Hepatocyte (in vitro differentiated cells): ENCODE results near the gene HOXB1. TPM values are rescaled to one million over a fixed set of nuclear protein-coding genes. Genes with fewer than 3 reads are reported as not detected.

Experiments used
- DNase-seq: peaks from one replicate; pipeline ENCODE4 v3.0.0-alpha.2; 2016; ENCODE audit warnings: low spot score
- H2AFZ ChIP-seq: fragments of 200-600 bp; sonication (generic); 2 replicates; pipeline ENCODE4 v1.6.0; 2016; ENCODE audit warnings: antibody characterized with exemption, mild to moderate bottlenecking
- H3K27ac ChIP-seq: fragments of 200-600 bp; sonication (generic); 2 replicates; pipeline ENCODE4 v1.5.1; 2016; ENCODE audit warnings: mild to moderate bottlenecking
- H3K27me3 ChIP-seq: fragments of 200-600 bp; sonication (generic); 2 replicates; pipeline ENCODE4 v1.6.1; 2016
- H3K36me3 ChIP-seq: fragments of 200-600 bp; sonication (generic); replicated peaks from 2 replicates; pipeline ENCODE4 v1.5.1; 2016; ENCODE audit warnings: low read depth; ENCODE audit not compliant: insufficient read depth
- H3K4me1 ChIP-seq: fragments of 200-600 bp; sonication (generic); 2 replicates; pipeline ENCODE4 v1.5.1; 2016; ENCODE audit warnings: mild to moderate bottlenecking, moderate library complexity; ENCODE audit not compliant: insufficient read depth
- H3K4me2 ChIP-seq: fragments of 200-600 bp; sonication (generic); 2 replicates; pipeline ENCODE4 v1.6.0; 2016
- H3K4me3 ChIP-seq: fragments of 200-600 bp; sonication (generic); 2 replicates; pipeline ENCODE4 v1.5.1; 2016; ENCODE audit warnings: mild to moderate bottlenecking
- H3K79me2 ChIP-seq: fragments of 200-600 bp; sonication (generic); 2 replicates; pipeline ENCODE4 v1.6.0; 2017; ENCODE audit warnings: mild to moderate bottlenecking
- H3K9me2 ChIP-seq: fragments of 200-600 bp; sonication (generic); replicated peaks from 2 replicates; pipeline ENCODE4 v1.6.0; 2017; ENCODE audit warnings: mild to moderate bottlenecking; ENCODE audit not compliant: insufficient read depth
- H3K9me3 ChIP-seq: fragments of 200-600 bp; sonication (generic); 2 replicates; pipeline ENCODE4 v1.5.1; 2016; ENCODE audit warnings: low read depth, mild to moderate bottlenecking
- H4K20me1 ChIP-seq: fragments of 200-600 bp; sonication (generic); 2 replicates; pipeline ENCODE4 v1.6.0; 2016; ENCODE audit warnings: mild to moderate bottlenecking; ENCODE audit not compliant: insufficient read depth, poor library complexity, severe bottlenecking
- EZH2 ChIP-seq: fragments of 200-600 bp; sonication (generic); IDR thresholded peaks from 2 replicates; pipeline ENCODE4 v1.6.1; 2016; ENCODE audit warnings: antibody characterized with exemption, mild to moderate bottlenecking, borderline replicate concordance
- EZH2phosphoT487 ChIP-seq: fragments of 200-600 bp; sonication (generic); IDR thresholded peaks from one replicate; pipeline ENCODE4 v1.6.1; 2018; ENCODE audit warnings: antibody characterized with exemption, mild to moderate bottlenecking, low read depth, moderate library complexity; ENCODE audit not compliant: unreplicated experiment, severe bottlenecking
- WGBS: methylation state at CpG from one replicate; pipeline ENCODE4 v1.1.6; 2016; ENCODE audit warnings: low lambda C conversion rate; ENCODE audit errors: missing lambda C conversion rate; 5-methylcytosine and 5-hydroxymethylcytosine counted together
- microRNA counts: library from miRNA; unstranded; fragments of <30 nt; microRNA quantifications from one replicate; lab custom pipeline; 2017
- polyA plus RNA-seq: library from polyadenylated mRNA; unstranded; fragments of >200 nt; fragmentation: Nextera tagmentation; extraction: Ambion mirVana; gene quantifications from 2 replicates; pipeline ENCODE4 v1.2.1, GENCODE V29; 2016
- small RNA-seq: library from RNA; depleted of rRNA; stranded (forward); fragments of <200 nt; gene quantifications from one replicate; pipeline ENCODE3, GENCODE V24; 2014
- total RNA-seq: library from RNA; depleted of rRNA; stranded (reverse); fragments of >200 nt; gene quantifications from 2 replicates; pipeline ENCODE4 v1.2.3, GENCODE V29; 2014
- TF ChIP-seq, protein P1 (sequence below): fragments of 200-600 bp; sonication (generic); IDR thresholded peaks from 2 replicates; pipeline ENCODE4 v1.5.1; 2016; ENCODE audit warnings: antibody characterized with exemption, mild to moderate bottlenecking; ENCODE audit not compliant: poor library complexity

HOXB1 gene
- total and polyA plus RNA-seq, 2 experiments from 2014 or later, result not detected

- Histone ChIP-seq H4K20me1 (no peaks in the 10 kb centered on the region), H3K9me2 (no peaks in the 10 kb centered on the region), H3K9me3 (no peaks in the 10 kb centered on the region), H3K79me2 (no peaks in the 10 kb centered on the region), H3K4me1 (no peaks in the 10 kb centered on the region), H3K4me2 (no peak overlapping the region), H3K27me3 (peaks cover 3% of the 10 kb centered on the region), H3K36me3 (no peaks in the 10 kb centered on the region), H2AFZ (no peak overlapping the region), H3K27ac (no peak overlapping the region), H3K4me3 (no peak overlapping the region)
- TF ChIP-seq EZH2, result no peak
- TF ChIP-seq, protein P1, sequence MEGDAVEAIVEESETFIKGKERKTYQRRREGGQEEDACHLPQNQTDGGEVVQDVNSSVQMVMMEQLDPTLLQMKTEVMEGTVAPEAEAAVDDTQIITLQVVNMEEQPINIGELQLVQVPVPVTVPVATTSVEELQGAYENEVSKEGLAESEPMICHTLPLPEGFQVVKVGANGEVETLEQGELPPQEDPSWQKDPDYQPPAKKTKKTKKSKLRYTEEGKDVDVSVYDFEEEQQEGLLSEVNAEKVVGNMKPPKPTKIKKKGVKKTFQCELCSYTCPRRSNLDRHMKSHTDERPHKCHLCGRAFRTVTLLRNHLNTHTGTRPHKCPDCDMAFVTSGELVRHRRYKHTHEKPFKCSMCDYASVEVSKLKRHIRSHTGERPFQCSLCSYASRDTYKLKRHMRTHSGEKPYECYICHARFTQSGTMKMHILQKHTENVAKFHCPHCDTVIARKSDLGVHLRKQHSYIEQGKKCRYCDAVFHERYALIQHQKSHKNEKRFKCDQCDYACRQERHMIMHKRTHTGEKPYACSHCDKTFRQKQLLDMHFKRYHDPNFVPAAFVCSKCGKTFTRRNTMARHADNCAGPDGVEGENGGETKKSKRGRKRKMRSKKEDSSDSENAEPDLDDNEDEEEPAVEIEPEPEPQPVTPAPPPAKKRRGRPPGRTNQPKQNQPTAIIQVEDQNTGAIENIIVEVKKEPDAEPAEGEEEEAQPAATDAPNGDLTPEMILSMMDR, result no peak
- no peak for TF ChIP-seq EZH2phosphoT487
- 74% methylated on average over 2 of the region's 2 CpGs for WGBS
- no peak for DNase-seq
These were observed 51.8 kb downstream of the HOXB1 start for GRCh38 chr17:48479014-48479402.

MicroRNAs encoded within 50 kb of the gene (microRNA counts, 767-probe panel; counts per million panel counts)
- 6,968 counts per million, percentile 36 among the panel's probes with 10 or more counts for microRNA hsa-miR-10a-5p (lab: Ali Mortazavi, UCI)

Small RNA genes within 50 kb of the gene (small RNA-seq; reads per million reads assigned to genes)
- not detected for gene RF00019

Other genes starting within 250 kb of the HOXB1 start
- 1.8 and 3.0 TPM in 2 replicates for gene SKAP1, start 100.8 kb downstream of the HOXB1 start, total RNA-seq
- gene SKAP1, start 100.8 kb downstream of the HOXB1 start, polyA plus RNA-seq, result 1.4 and 4.1 TPM in 2 replicates
- gene HOXB2, start 14.1 kb upstream of the HOXB1 start, total RNA-seq, result 5.6 and 6.7 TPM in 2 replicates
- 20.7 and 29.9 TPM in 2 replicates for gene HOXB2, start 14.1 kb upstream of the HOXB1 start, polyA plus RNA-seq
- gene HOXB4, start 47.3 kb upstream of the HOXB1 start, total RNA-seq, result 1.4 and 2.2 TPM in 2 replicates
- 1.8 and 2.0 TPM in 2 replicates for gene HOXB4, start 47.3 kb upstream of the HOXB1 start, polyA plus RNA-seq
- 1.8 and 5.9 TPM in 2 replicates for gene HOXB3, start 59.2 kb upstream of the HOXB1 start, total RNA-seq
- gene HOXB3, start 59.2 kb upstream of the HOXB1 start, polyA plus RNA-seq, result 1.8 and 4.0 TPM in 2 replicates
- gene HOXB5, start 62.8 kb upstream of the HOXB1 start, total RNA-seq, result 0.27 and 0.36 TPM in 2 replicates
- gene HOXB5, start 62.8 kb upstream of the HOXB1 start, polyA plus RNA-seq, result 3.3 and 4.4 TPM in 2 replicates
- gene HOXB6, start 74.0 kb upstream of the HOXB1 start, total RNA-seq, result 4.1 and 4.8 TPM in 2 replicates
- gene HOXB6, start 74.0 kb upstream of the HOXB1 start, polyA plus RNA-seq, result 7.7 and 12.9 TPM in 2 replicates
- gene HOXB7, start 80.0 kb upstream of the HOXB1 start, total RNA-seq, result 4.1 and 6.7 TPM in 2 replicates
- 13.7 and 15.9 TPM in 2 replicates for gene HOXB7, start 80.0 kb upstream of the HOXB1 start, polyA plus RNA-seq
- gene HOXB8, start 84.3 kb upstream of the HOXB1 start, total RNA-seq, result 0.57 and 1.6 TPM in 2 replicates
- 0.31 and 1.3 TPM in 2 replicates for gene HOXB8, start 84.3 kb upstream of the HOXB1 start, polyA plus RNA-seq
- gene HOXB9, start 95.3 kb upstream of the HOXB1 start, total RNA-seq, result 1.5 and 2.1 TPM in 2 replicates
- gene HOXB9, start 95.3 kb upstream of the HOXB1 start, polyA plus RNA-seq, result 0.73 and 2.5 TPM in 2 replicates
- gene PRAC1, start 191.5 kb upstream of the HOXB1 start, total RNA-seq, result not detected in 2 replicates
- gene PRAC1, start 191.5 kb upstream of the HOXB1 start, polyA plus RNA-seq, result not detected in 2 replicates
- gene PRAC2, start 192.2 kb upstream of the HOXB1 start, total RNA-seq, result not detected in 2 replicates
- 1.5 TPM in 1 of 2 replicates, not detected in the other for gene PRAC2, start 192.2 kb upstream of the HOXB1 start, polyA plus RNA-seq
- 0.13 and 0.20 TPM in 2 replicates for gene HOXB13, start 197.7 kb upstream of the HOXB1 start, total RNA-seq
- 0.28 and 0.40 TPM in 2 replicates for gene HOXB13, start 197.7 kb upstream of the HOXB1 start, polyA plus RNA-seq